MCF 10A (cell line): Measurements from ENCODE around the gene SETBP1. TPM values are rescaled to one million over a fixed set of nuclear protein-coding genes. Genes with fewer than 3 reads are reported as not detected.

Source experiments
- BruUV-seq: library from RNA; stranded (reverse); fragments of 400-500 nt; replicated peaks from 2 replicates; lab custom pipeline; 2021; lab: Mats Ljungman, UMichigan
- CTCF ChIA-PET: fragments of 300-600 bp; sonication (Branson Sonifier 250); formaldehyde crosslinking; extraction: SDS; loops from one replicate; lab custom pipeline; 2021; ENCODE audit warnings: antibody characterized with exemption, inconsistent platforms; lab: Yijun Ruan, JAX
- POLR2A ChIA-PET: fragments of 300-600, 350-650 bp; sonication (Branson Sonifier 250); formaldehyde crosslinking; extraction: SDS; loops from one replicate; lab custom pipeline; 2020; ENCODE audit warnings: antibody characterized with exemption, inconsistent platforms; lab: Yijun Ruan, JAX
- DNase-seq: peaks from one replicate; pipeline ENCODE4 v3.0.0-alpha.2; 2018; ENCODE audit not compliant: unreplicated experiment
- H3K27ac Mint-ChIP-seq: one replicate; pipeline ENCODE4 v1.8.0; 2022; ENCODE audit warnings: mild to moderate bottlenecking, low read depth, mixed read lengths; ENCODE audit not compliant: unreplicated experiment
- H3K27me3 Mint-ChIP-seq: one replicate; pipeline ENCODE4 v1.8.0; 2022; ENCODE audit warnings: mixed read lengths; ENCODE audit not compliant: insufficient read depth, unreplicated experiment
- H3K36me3 Mint-ChIP-seq: one replicate; pipeline ENCODE4 v1.8.0; 2022; ENCODE audit warnings: mild to moderate bottlenecking, moderate library complexity, mixed read lengths; ENCODE audit not compliant: insufficient read depth, unreplicated experiment
- H3K4me1 Mint-ChIP-seq: one replicate; pipeline ENCODE4 v1.8.0; 2022; ENCODE audit warnings: mixed read lengths; ENCODE audit not compliant: insufficient read depth, unreplicated experiment
- H3K4me3 Mint-ChIP-seq: one replicate; pipeline ENCODE4 v1.8.0; 2022; ENCODE audit warnings: mild to moderate bottlenecking, moderate library complexity, mixed read lengths; ENCODE audit not compliant: unreplicated experiment
- H3K9me3 Mint-ChIP-seq: one replicate; pipeline ENCODE4 v1.8.0; 2022; ENCODE audit warnings: mixed read lengths; ENCODE audit not compliant: unreplicated experiment
- intact Hi-C: fragments of 100-400 bp; cut with micrococcal nuclease; formaldehyde crosslinking; loops from 2 replicates; pipeline ENCODE4 v1.14.1; 2022
- total RNA-seq: library from RNA; stranded (reverse); gene quantifications from 2 replicates; pipeline ENCODE4 v1.2.3, GENCODE V29; 2022
- TF ChIP-seq, protein P1 (sequence below): fragments of 200-600 bp; IDR thresholded peaks from one replicate; pipeline ENCODE4 v1.8.0; 2022; ENCODE audit warnings: antibody characterized with exemption, mild to moderate bottlenecking; ENCODE audit not compliant: unreplicated experiment

SETBP1 gene
- total RNA-seq, 1 experiment from 2014 or later = 4.8 TPM

GRCh38 chr18:44838971-44839666 lies 158.4 kb downstream of the SETBP1 start:
- Mint-ChIP-seq H3K27ac (peak overlapping the region; percentile 75), H3K36me3 (no peaks in the 10 kb centered on the region), H3K4me3 (peak overlapping the region; percentile 17), H3K9me3 (no peaks in the 10 kb centered on the region), H3K4me1 (peaks cover 17% of the 10 kb centered on the region), H3K27me3 (no peaks in the 10 kb centered on the region)
- TF ChIP-seq, protein P1, sequence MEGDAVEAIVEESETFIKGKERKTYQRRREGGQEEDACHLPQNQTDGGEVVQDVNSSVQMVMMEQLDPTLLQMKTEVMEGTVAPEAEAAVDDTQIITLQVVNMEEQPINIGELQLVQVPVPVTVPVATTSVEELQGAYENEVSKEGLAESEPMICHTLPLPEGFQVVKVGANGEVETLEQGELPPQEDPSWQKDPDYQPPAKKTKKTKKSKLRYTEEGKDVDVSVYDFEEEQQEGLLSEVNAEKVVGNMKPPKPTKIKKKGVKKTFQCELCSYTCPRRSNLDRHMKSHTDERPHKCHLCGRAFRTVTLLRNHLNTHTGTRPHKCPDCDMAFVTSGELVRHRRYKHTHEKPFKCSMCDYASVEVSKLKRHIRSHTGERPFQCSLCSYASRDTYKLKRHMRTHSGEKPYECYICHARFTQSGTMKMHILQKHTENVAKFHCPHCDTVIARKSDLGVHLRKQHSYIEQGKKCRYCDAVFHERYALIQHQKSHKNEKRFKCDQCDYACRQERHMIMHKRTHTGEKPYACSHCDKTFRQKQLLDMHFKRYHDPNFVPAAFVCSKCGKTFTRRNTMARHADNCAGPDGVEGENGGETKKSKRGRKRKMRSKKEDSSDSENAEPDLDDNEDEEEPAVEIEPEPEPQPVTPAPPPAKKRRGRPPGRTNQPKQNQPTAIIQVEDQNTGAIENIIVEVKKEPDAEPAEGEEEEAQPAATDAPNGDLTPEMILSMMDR = no peak
- CTCF ChIA-PET = interaction anchor here (0.5 to 2.1 kb wide), 6 partner anchors 11 to 373 kb away, joined by 3 to 10 read pairs (median 4); no protein-coding TSS in a partner anchor
- peak; percentile 86 for DNase-seq
- BruUV-seq = no TSS peak
- POLR2A ChIA-PET = interaction anchor here (0.6 to 1.7 kb wide), 4 partner anchors 13 to 583 kb away, joined by 3 to 4 read pairs (median 3); no protein-coding TSS in a partner anchor
- intact Hi-C loops = loop anchor here (10.0 kb wide), 1 partner anchor 46 kb away; no protein-coding TSS in a partner anchor

DNA sequence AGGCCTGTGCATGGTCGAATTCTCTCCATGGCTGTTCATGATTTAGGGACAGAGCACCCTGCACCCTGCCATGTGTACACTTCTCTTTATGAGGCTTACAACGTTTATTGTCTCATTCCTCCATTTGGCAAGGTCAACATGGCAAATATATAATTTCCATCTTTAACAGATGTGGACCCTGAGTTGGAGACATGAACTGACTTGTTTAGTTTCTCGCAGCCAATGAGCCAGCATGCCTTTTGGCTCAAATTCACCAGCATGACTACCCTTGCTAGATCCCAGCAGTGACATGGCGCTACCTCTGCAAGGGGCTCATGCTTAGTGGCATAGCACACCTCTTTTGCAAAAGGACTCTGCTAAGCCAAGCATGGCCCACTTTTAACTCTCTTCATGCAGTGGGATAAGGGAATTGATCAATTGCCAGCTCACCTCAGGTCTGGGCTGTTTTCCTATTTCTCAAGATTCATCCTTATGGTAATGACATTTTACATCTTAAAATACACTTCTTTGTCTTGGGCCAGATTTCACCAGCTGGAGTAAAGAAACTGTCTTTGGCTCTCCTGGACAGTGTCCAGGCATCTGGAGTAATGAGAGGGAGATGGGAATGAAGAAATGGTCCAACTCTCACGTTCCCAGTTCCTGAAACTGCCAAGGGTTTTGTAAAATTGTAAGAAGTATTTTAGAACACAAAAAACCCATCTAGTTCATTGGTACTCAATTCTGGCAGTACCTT lies 159.5 kb downstream of the SETBP1 start:
- no peak overlapping the region for H3K27ac Mint-ChIP-seq
- peak; percentile 44 for DNase-seq
- ChIA-PET CTCF (interaction anchor here (0.7 to 1.7 kb wide), 2 partner anchors 13 to 53 kb away, joined by 3 to 7 read pairs; no protein-coding TSS in a partner anchor), POLR2A (interaction anchor here (2.1 kb wide), 1 partner anchor 13 kb away, joined by 9 read pairs; no protein-coding TSS in a partner anchor)
- peaks cover 17% of the 10 kb centered on the region for H3K4me1 Mint-ChIP-seq
- intact Hi-C loops = no loop called here
- BruUV-seq = no TSS peak
- no peaks in the 10 kb centered on the region for H3K27me3 Mint-ChIP-seq
- no peak overlapping the region for H3K4me3 Mint-ChIP-seq
- TF ChIP-seq, protein P1 = no peak
- H3K9me3 Mint-ChIP-seq = no peaks in the 10 kb centered on the region
- H3K36me3 Mint-ChIP-seq = no peaks in the 10 kb centered on the region

DNA sequence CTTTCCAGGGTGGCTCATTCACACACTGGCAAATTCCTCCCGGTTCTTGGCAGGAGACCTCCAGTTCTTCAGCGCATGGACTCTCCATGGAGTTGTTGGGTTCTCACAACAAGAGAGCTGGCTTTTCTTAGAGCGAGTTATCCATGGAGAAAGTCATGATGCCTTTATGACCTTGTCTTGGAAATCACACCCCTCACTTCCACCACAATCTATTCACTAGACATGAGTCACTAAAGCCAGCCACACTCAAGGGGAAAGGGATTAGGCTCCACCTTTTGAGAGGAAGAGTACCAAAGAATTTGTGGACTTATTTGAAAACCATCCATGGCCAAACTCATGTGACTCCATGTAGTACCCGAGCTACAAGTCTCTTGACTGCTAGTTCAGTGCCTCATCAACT lies 160.5 kb downstream of the SETBP1 start:
- no TSS peak for BruUV-seq
- intact Hi-C loops = no loop called here
- CTCF ChIA-PET = interaction anchor here (0.6 to 1.7 kb wide), 7 partner anchors 14 to 1217 kb away, joined by 3 to 7 read pairs (median 3); no protein-coding TSS in a partner anchor
- H3K9me3 Mint-ChIP-seq = no peaks in the 10 kb centered on the region
- no peaks in the 10 kb centered on the region for H3K36me3 Mint-ChIP-seq
- no peak for DNase-seq
- TF ChIP-seq, protein P1 = no peak
- POLR2A ChIA-PET = interaction anchor here (2.1 kb wide), 1 partner anchor 14 kb away, joined by 9 read pairs; no protein-coding TSS in a partner anchor
- H3K4me1 Mint-ChIP-seq = peaks cover 17% of the 10 kb centered on the region
- H3K27ac Mint-ChIP-seq = no peak overlapping the region
- H3K4me3 Mint-ChIP-seq = no peak overlapping the region
- no peaks in the 10 kb centered on the region for H3K27me3 Mint-ChIP-seq
